Lower lobe of right lung (tissue), 2 donors: ENCODE results near the gene ZEB2. TPM values are rescaled to one million over a fixed set of nuclear protein-coding genes. Genes with fewer than 3 reads are reported as not detected.

Experiments used
- ATAC-seq, 2 donors: fragments of 200-7000 bp; cut with Tn5 transposase; one replicate each; pipeline ENCODE4 v1.9.1; 2020 to 2022; ENCODE audit warnings: mild to moderate bottlenecking in 2 of 2, moderate library complexity in 2 of 2
- DNase-seq: peaks from one replicate; pipeline ENCODE4 v3.0.0-alpha.2; 2020
- H3K27ac ChIP-seq: fragments of 200-600 bp; one replicate; pipeline ENCODE4 v1.8.0; 2022
- H3K27me3 ChIP-seq: fragments of 200-600 bp; one replicate; pipeline ENCODE4 v1.8.0; 2022; ENCODE audit warnings: low read depth
- H3K36me3 ChIP-seq: fragments of 200-600 bp; one replicate; pipeline ENCODE4 v1.8.0; 2022; ENCODE audit warnings: mild to moderate bottlenecking
- H3K4me1 ChIP-seq: fragments of 200-600 bp; one replicate; pipeline ENCODE4 v1.8.0; 2022
- H3K4me3 ChIP-seq: fragments of 200-600 bp; one replicate; pipeline ENCODE4 v1.8.0; 2022; ENCODE audit warnings: mild to moderate bottlenecking
- H3K9me3 ChIP-seq: fragments of 200-600 bp; one replicate; pipeline ENCODE4 v1.8.0; 2022
- intact Hi-C: fragments of 100-400 bp; cut with DNase I; formaldehyde crosslinking; loops from one replicate; pipeline ENCODE4 v1.11.0; 2022
- total RNA-seq: library from RNA; stranded (reverse); fragmentation: NEBNext Ultra II Directional; extraction: Animal tissue kit (Norgen Biotek cat#: 25700); gene quantifications from one replicate; pipeline ENCODE4 v1.2.1, GENCODE V29; 2021
- TF ChIP-seq, protein P1 (sequence below): fragments of 200-600 bp; IDR thresholded peaks from one replicate; pipeline ENCODE4 v1.8.0; 2022; ENCODE audit warnings: antibody characterized with exemption, mild to moderate bottlenecking
- donor health status: DM: no; HTN: yes; CAD: no; lungs with severe emphysema.

The ZEB2 gene
- total RNA-seq, 1 donor from 2014 or later, result 220 TPM

DNA sequence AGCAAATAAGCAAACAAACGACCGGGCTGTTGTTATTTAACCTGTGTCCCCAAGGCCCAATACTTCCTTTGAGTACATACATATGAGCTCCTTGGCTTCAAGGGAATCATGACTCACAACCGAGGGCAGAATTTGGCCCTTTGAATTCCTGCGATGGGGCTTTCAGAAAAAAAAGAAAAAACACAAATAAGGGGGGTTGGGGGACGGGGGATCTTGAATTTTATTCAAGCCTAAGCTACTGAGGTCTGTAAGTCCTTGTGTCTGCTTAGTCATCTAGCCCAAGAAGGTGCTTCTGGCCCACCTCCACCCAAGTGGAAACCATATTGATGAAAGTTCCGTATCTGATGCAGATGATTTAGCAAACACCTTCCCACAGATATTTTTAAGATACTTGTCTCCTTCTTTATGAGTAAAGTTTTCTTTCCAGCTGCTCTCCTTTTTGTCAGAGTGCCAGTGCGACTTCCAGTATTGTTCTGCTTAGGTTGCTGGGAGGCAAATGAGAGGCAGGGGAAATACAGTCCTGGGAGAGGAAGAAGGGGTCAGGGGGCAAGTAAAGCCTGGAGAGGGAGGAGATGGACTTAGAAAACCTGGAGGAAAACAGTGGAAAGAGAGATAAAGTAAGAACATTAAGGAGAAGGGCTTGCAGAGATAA lies 169.6 kb downstream of the ZEB2 start:
- no peaks in the 10 kb centered on the region for H3K4me1 ChIP-seq
- TF ChIP-seq, protein P1, sequence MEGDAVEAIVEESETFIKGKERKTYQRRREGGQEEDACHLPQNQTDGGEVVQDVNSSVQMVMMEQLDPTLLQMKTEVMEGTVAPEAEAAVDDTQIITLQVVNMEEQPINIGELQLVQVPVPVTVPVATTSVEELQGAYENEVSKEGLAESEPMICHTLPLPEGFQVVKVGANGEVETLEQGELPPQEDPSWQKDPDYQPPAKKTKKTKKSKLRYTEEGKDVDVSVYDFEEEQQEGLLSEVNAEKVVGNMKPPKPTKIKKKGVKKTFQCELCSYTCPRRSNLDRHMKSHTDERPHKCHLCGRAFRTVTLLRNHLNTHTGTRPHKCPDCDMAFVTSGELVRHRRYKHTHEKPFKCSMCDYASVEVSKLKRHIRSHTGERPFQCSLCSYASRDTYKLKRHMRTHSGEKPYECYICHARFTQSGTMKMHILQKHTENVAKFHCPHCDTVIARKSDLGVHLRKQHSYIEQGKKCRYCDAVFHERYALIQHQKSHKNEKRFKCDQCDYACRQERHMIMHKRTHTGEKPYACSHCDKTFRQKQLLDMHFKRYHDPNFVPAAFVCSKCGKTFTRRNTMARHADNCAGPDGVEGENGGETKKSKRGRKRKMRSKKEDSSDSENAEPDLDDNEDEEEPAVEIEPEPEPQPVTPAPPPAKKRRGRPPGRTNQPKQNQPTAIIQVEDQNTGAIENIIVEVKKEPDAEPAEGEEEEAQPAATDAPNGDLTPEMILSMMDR, result no peak
- no peaks in the 10 kb centered on the region for H3K36me3 ChIP-seq
- intact Hi-C loops, result no loop called here
- no peaks in the 10 kb centered on the region for H3K27me3 ChIP-seq
- H3K27ac ChIP-seq, result no peak overlapping the region
- H3K4me3 ChIP-seq, result no peak overlapping the region
- ATAC-seq (no peak), DNase-seq (no peak)
- H3K9me3 ChIP-seq, result no peaks in the 10 kb centered on the region

DNA sequence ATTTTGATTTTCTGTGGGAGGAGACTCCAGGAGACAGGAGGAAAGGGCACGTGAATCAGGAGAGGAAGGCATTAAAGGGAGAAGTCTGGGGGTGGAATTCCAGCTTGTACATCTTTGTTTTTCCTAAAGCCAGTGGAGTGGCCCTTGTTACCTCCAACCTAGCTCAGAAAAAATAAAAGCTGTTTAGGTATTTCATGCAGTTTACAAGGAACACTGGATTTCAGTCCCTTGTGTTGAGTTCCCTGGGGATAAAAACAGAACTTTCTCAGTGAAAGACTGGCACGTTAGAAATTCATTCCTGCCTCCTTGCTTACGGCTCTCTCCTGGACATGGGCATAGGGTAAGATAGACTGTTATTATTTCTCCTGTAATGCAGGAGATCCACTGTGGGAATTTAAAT lies 170.2 kb downstream of the ZEB2 start:
- H3K27ac ChIP-seq, result no peak overlapping the region
- H3K4me3 ChIP-seq, result no peak overlapping the region
- no peaks in the 10 kb centered on the region for H3K4me1 ChIP-seq
- H3K27me3 ChIP-seq, result no peaks in the 10 kb centered on the region
- TF ChIP-seq, protein P1, result no peak
- ATAC-seq (no peak), DNase-seq (no peak)
- no peaks in the 10 kb centered on the region for H3K9me3 ChIP-seq
- no peaks in the 10 kb centered on the region for H3K36me3 ChIP-seq
- intact Hi-C loops, result no loop called here

DNA sequence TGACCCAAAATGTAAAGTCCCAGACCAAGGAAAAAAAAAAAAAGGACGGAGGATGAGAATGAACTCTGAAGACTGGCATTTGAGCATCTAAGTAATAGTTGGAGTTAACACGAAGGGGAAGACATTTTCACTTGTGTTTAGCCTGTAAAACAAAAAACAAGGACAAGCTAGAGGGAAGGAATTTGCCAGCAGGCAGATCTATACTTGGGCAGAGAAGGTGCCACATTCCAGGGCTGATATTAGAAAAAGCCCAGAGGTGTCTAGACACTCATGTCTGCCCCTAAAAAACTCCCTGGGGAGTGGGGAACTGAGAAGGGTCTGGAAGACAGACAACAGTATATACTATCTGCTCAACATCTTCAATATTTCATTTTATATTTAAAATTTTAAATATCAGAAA lies 171.1 kb downstream of the ZEB2 start:
- Histone ChIP-seq H3K9me3 (no peaks in the 10 kb centered on the region), H3K27ac (no peak overlapping the region), H3K36me3 (no peaks in the 10 kb centered on the region), H3K4me1 (no peaks in the 10 kb centered on the region), H3K4me3 (no peak overlapping the region), H3K27me3 (no peaks in the 10 kb centered on the region)
- intact Hi-C loops, result no loop called here
- no peak for ATAC-seq
- TF ChIP-seq, protein P1, result no peak
- no peak for DNase-seq

DNA sequence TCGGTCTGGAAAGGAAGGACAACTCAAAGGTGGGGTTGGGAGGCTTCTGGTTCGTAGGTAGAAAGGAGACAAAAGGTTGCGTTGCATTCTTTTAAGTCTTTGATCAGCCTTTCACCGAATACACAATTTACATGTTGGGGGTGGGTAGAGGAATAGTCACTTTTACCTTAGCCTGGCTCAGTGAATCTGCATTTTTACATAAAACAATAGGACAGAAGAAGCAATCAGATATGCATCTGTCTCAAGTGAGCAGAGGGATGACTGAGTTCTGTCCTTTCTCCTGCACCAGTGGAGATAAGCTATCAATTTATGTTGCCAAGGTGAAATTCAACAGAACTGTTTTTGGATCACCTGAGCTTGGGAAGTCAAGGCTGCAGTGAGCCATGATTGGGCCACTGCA lies 173.7 kb downstream of the ZEB2 start:
- no peaks in the 10 kb centered on the region for H3K27me3 ChIP-seq
- no peaks in the 10 kb centered on the region for H3K36me3 ChIP-seq
- no peaks in the 10 kb centered on the region for H3K9me3 ChIP-seq
- no peak for DNase-seq
- TF ChIP-seq, protein P1, result no peak
- no peak overlapping the region for H3K4me3 ChIP-seq
- no peak for ATAC-seq
- H3K4me1 ChIP-seq, result no peaks in the 10 kb centered on the region
- H3K27ac ChIP-seq, result no peak overlapping the region
- intact Hi-C loops, result no loop called here

DNA sequence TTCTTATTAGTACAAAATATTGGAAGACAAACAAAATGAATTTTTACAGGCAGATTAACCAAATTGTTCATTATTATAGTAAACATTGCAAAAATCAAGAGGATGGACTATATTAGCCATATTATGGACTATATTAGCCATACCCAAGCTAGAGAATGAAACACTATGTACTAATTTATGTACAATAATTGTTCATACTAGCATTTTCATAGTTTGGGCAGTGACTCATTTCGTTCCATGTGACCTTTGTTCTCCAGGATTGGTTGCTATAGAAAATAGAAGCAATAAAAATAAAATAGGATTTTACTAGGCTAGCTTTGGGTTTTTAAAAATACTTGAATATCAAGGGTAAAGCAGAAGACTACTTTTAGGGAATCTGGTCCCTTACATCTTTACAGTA lies 176.8 kb downstream of the ZEB2 start:
- H3K9me3 ChIP-seq, result no peaks in the 10 kb centered on the region
- no peak overlapping the region for H3K4me3 ChIP-seq
- TF ChIP-seq, protein P1, result no peak
- intact Hi-C loops, result no loop called here
- H3K4me1 ChIP-seq, result no peaks in the 10 kb centered on the region
- no peaks in the 10 kb centered on the region for H3K36me3 ChIP-seq
- ATAC-seq, result no peak
- H3K27me3 ChIP-seq, result no peaks in the 10 kb centered on the region
- no peak overlapping the region for H3K27ac ChIP-seq
- DNase-seq, result no peak
